Measurements from ENCODE around the gene HSPB1. TPM values are rescaled to one million over a fixed set of nuclear protein-coding genes. Genes with fewer than 3 reads are reported as not detected.

Gene HSPB1
- total RNA-seq, 1 experiment from 2014 or later: 414 TPM

GRCh38 chr7:76259124-76260093, 43.1 kb upstream of the HSPB1 start:
- no TSS peak for BruUV-seq (replicated peaks)
- H3K9me3 ChIP-seq (ENCODE audit: insufficient read depth, low read depth): no peaks in the 10 kb centered on the region
- no peaks in the 10 kb centered on the region for H3K36me3 ChIP-seq (ENCODE audit: low read depth)
- H3K27me3 ChIP-seq (ENCODE audit: insufficient read depth, low read depth): no peaks in the 10 kb centered on the region
- no peak overlapping the region for H3K4me2 ChIP-seq
- H3K27ac ChIP-seq: no peak overlapping the region
- H3K79me2 ChIP-seq (ENCODE audit: low read depth): no peaks in the 10 kb centered on the region
- no peaks in the 10 kb centered on the region for H4K20me1 ChIP-seq (ENCODE audit: insufficient read depth)
- no peaks in the 10 kb centered on the region for H3K9me2 ChIP-seq (ENCODE audit: insufficient read depth)
- no peak overlapping the region for H3K4me3 ChIP-seq
- TF ChIP-seq CTCF (conservative IDR thresholded peaks at IDR 0.05) (no peak), EZH2 (IDR thresholded peaks at IDR 0.05; ENCODE audit: low read depth) (no peak)
- no peak for DNase-seq
- no peaks in the 10 kb centered on the region for H3K4me1 ChIP-seq (replicated peaks; ENCODE audit: insufficient read depth)
- intact Hi-C loops (cut with micrococcal nuclease; ENCODE audit: unreplicated experiment): no loop called here
- POLR2A ChIA-PET (ENCODE audit: unreplicated experiment): no interaction called here
- peaks cover 5% of the 10 kb centered on the region for H3F3A ChIP-seq (ENCODE audit: insufficient read depth, low read depth)
- no peak overlapping the region for H2AFZ ChIP-seq
- CTCF ChIA-PET: no interaction called here

GRCh38 chr7:76260171-76260703, 42.2 kb upstream of the HSPB1 start:
- ChIA-PET CTCF (no interaction called here), POLR2A (ENCODE audit: unreplicated experiment) (no interaction called here)
- Histone ChIP-seq H2AFZ (no peak overlapping the region), H4K20me1 (ENCODE audit: insufficient read depth) (no peaks in the 10 kb centered on the region), H3K9me3 (ENCODE audit: insufficient read depth, low read depth) (no peaks in the 10 kb centered on the region), H3F3A (ENCODE audit: insufficient read depth, low read depth) (peaks cover 5% of the 10 kb centered on the region), H3K4me3 (no peak overlapping the region), H3K9me2 (ENCODE audit: insufficient read depth) (no peaks in the 10 kb centered on the region), H3K4me1 (replicated peaks; ENCODE audit: insufficient read depth) (no peaks in the 10 kb centered on the region), H3K4me2 (no peak overlapping the region), H3K27ac (no peak overlapping the region), H3K27me3 (ENCODE audit: insufficient read depth, low read depth) (no peaks in the 10 kb centered on the region), H3K79me2 (ENCODE audit: low read depth) (no peaks in the 10 kb centered on the region), H3K36me3 (ENCODE audit: low read depth) (no peaks in the 10 kb centered on the region)
- BruUV-seq (replicated peaks): no TSS peak
- TF ChIP-seq CTCF (conservative IDR thresholded peaks at IDR 0.05) (no peak), EZH2 (IDR thresholded peaks at IDR 0.05; ENCODE audit: low read depth) (no peak)
- intact Hi-C loops (cut with micrococcal nuclease; ENCODE audit: unreplicated experiment): no loop called here
- DNase-seq: no peak

GRCh38 chr7:76261329-76261728, 41.1 kb upstream of the HSPB1 start:
- H3F3A ChIP-seq (ENCODE audit: insufficient read depth, low read depth): peaks cover 5% of the 10 kb centered on the region
- no peaks in the 10 kb centered on the region for H3K9me3 ChIP-seq (ENCODE audit: insufficient read depth, low read depth)
- H3K4me3 ChIP-seq: no peak overlapping the region
- H3K79me2 ChIP-seq (ENCODE audit: low read depth): no peaks in the 10 kb centered on the region
- POLR2A ChIA-PET (ENCODE audit: unreplicated experiment): no interaction called here
- H2AFZ ChIP-seq: no peak overlapping the region
- H3K4me1 ChIP-seq (replicated peaks; ENCODE audit: insufficient read depth): no peaks in the 10 kb centered on the region
- intact Hi-C loops (cut with micrococcal nuclease; ENCODE audit: unreplicated experiment): no loop called here
- H3K36me3 ChIP-seq (ENCODE audit: low read depth): no peaks in the 10 kb centered on the region
- no peaks in the 10 kb centered on the region for H3K9me2 ChIP-seq (ENCODE audit: insufficient read depth)
- no peak overlapping the region for H3K27ac ChIP-seq
- H3K4me2 ChIP-seq: no peak overlapping the region
- DNase-seq: no peak
- no peaks in the 10 kb centered on the region for H3K27me3 ChIP-seq (ENCODE audit: insufficient read depth, low read depth)
- BruUV-seq (replicated peaks): no TSS peak
- CTCF ChIA-PET: no interaction called here
- no peaks in the 10 kb centered on the region for H4K20me1 ChIP-seq (ENCODE audit: insufficient read depth)
- TF ChIP-seq CTCF (conservative IDR thresholded peaks at IDR 0.05) (no peak), EZH2 (IDR thresholded peaks at IDR 0.05; ENCODE audit: low read depth) (no peak)

Measured in PC-9 (cell line).